Heart left ventricle (tissue), 16 donors: ENCODE results near the gene INPPL1. TPM values are rescaled to one million over a fixed set of nuclear protein-coding genes. Genes with fewer than 3 reads are reported as not detected.

Experiments
- ATAC-seq, 4 donors: fragments of 200-7000 bp; cut with Tn5 transposase; one replicate each; pipeline ENCODE4 v1.9.1; 2020 to 2022; ENCODE audit warnings: moderate library complexity in 4 of 4, mild to moderate bottlenecking in 3 of 4, moderate number of reproducible peaks in 1 of 4
- DNase-seq, 5 donors: peaks; one replicate each; pipeline ENCODE4 v3.0.0-alpha.2; 2020
- H3K27ac ChIP-seq, 12 donors: fragments of 200-600 bp; sonication (generic) in 4 of 12; one replicate each; pipeline versions ENCODE4 v1.5.0 to v1.8.0; 2016 to 2022; ENCODE audit warnings: mild to moderate bottlenecking in 2 of 12
- H3K27me3 ChIP-seq, 9 donors: fragments of 200-600 bp; sonication (generic) in 2 of 9; one replicate each; pipeline versions ENCODE4 v1.5.1 to v1.8.0; 2016 to 2022; ENCODE audit warnings: mild to moderate bottlenecking in 3 of 9
- H3K36me3 ChIP-seq, 9 donors: fragments of 200-600 bp; sonication (generic) in 2 of 9; one replicate each; pipeline versions ENCODE4 v1.5.0 to v1.8.0; 2018 to 2022; ENCODE audit warnings: mild to moderate bottlenecking in 2 of 9
- H3K4me1 ChIP-seq, 12 donors: fragments of 200-600 bp; sonication (generic) in 4 of 12; one replicate each; pipeline versions ENCODE4 v1.5.0 to v1.8.0; 2016 to 2022; ENCODE audit warnings: mild to moderate bottlenecking in 3 of 12
- H3K4me3 ChIP-seq, 12 donors: fragments of 200-600 bp; sonication (generic) in 4 of 12; one replicate each; pipeline versions ENCODE4 v1.5.0 to v1.8.0; 2017 to 2022; ENCODE audit warnings: mild to moderate bottlenecking in 9 of 12, moderate library complexity in 4 of 12
- H3K9me3 ChIP-seq, 12 donors: fragments of 200-600 bp; sonication (generic) in 4 of 12; one replicate each; pipeline versions ENCODE4 v1.5.0 to v1.8.0; 2016 to 2022; ENCODE audit warnings: mild to moderate bottlenecking in 1 of 12
- CTCF ChIP-seq, 12 donors: fragments of 200-600 bp; sonication (generic) in 4 of 12; IDR thresholded peaks; one replicate each; pipeline versions ENCODE4 v1.5.0 to v1.8.0; 2018 to 2022; ENCODE audit warnings: antibody characterized with exemption in 12 of 12, mild to moderate bottlenecking in 5 of 12
- POLR2A ChIP-seq, 2 donors: fragments of 450-650 bp; IDR thresholded peaks; one replicate each; pipeline ENCODE4 v1.6.1; 2017; ENCODE audit warnings: antibody characterized with exemption in 2 of 2, mild to moderate bottlenecking in 2 of 2, moderate library complexity in 2 of 2
- WGBS, 4 donors: extraction: QIAGEN DNeasy Blood & Tissue Kit in 2 of 4; methylation state at CpG; one replicate each; pipeline versions ENCODE4 v1.1.5 to v1.1.7; 2013 to 2018; 5-methylcytosine and 5-hydroxymethylcytosine counted together
- intact Hi-C, 10 donors: fragments of 100-400 bp; cut with DNase I; formaldehyde crosslinking; loops; one replicate each; pipeline versions ENCODE4 v1.11.1 to v1.14.2; 2022
- polyA plus RNA-seq, 2 donors: library from polyadenylated mRNA; stranded (reverse); fragments of 200-250 nt; gene quantifications; one replicate each; pipeline ENCODE4 v1.2.3, GENCODE V29; 2013
- total RNA-seq, 9 donors: library from RNA; depleted of rRNA in 2 of 9; stranded (reverse); fragments of >200 nt in 2 of 9; fragmentation: NEBNext Ultra II Directional in 3 of 9; extraction: Animal tissue kit (Norgen Biotek cat#: 25700) in 3 of 9; gene quantifications; one replicate each; pipeline versions ENCODE4 v1.1.0 to v1.2.4, GENCODE V29; 2016 to 2023
- donor health status: ischemic (EF 13 %, LVEDD 7.1; RV severe dilation, severe dysfunction).
- donor health status: healthy with polysubstance abuse.
- donor health status: DM: no; HTN: yes; CAD: no.
- donor health status: DM: no; HTN: no; CAD: no.
- donor health status: ischemic (EF 25% LVEDD 6.9; RV normal size, moderate dysfunction).
- donor health status: ischemic (EF 25% LVEDD 5.7; RV mildly dilated, moderate dysfunction).
- donor health status: healthy.
- donor health status: DM: yes; HTN: yes; CAD: no.
- donor health status: ischemic (EF 35%, LVEDD 5.7; RV mildly dilated, moderate dysfunction).
- donor health status: nonischemic (EF 11% LVEDD 7.7; RV severe dilation, severe dysfunction).
- donor health status: DM: yes; HTN: yes; CAD: no.
- donor health status: PGD.
- donor health status: ischemic (EF 29% LVEDD 5.4; RV normal size, mild dysfunction).
- donor health status: nonischemic (EF 23%, LVEDD 6.1; RV moderate dilation, normal function).

INPPL1 gene
- total and polyA plus RNA-seq, 11 donors, result 73.2 to 146 (median 99.4) TPM

- 82 to 89% (median 88%) methylated on average over 5 of the region's 5 CpGs for WGBS, 4 donors
- intact Hi-C loops, result loop anchor here in 2 of 10 donors (10.0 kb wide), 2 partner anchors 188 to 212 kb away; no protein-coding TSS in a partner anchor
- ATAC-seq (no peak), DNase-seq (no peak)
- H3K36me3 ChIP-seq, result peaks cover 0 to 48% (median 45%) of the 10 kb centered on the region in 9 donors
- H3K9me3 ChIP-seq, result no peaks in the 10 kb centered on the region
- no peaks in the 10 kb centered on the region for H3K27me3 ChIP-seq
- no peak overlapping the region for H3K4me3 ChIP-seq
- H3K4me1 ChIP-seq, result peaks cover 0 to 52% (median 23%) of the 10 kb centered on the region in 12 donors
- peak overlapping the region in 1 of 12 donors; percentile 31 for H3K27ac ChIP-seq
- no peak for TF ChIP-seq POLR2A (IDR thresholded peaks at IDR 0.05)
- TF ChIP-seq CTCF (IDR thresholded peaks at IDR 0.05), result no peak
Observed at GRCh38 chr11:72226701-72227100, 2.1 kb downstream of the INPPL1 start.

GRCh38 chr11:72227316-72228228 is 3.0 kb downstream of the INPPL1 start:
- ATAC-seq (no peak), DNase-seq (no peak)
- Histone ChIP-seq H3K9me3 (no peaks in the 10 kb centered on the region), H3K4me1 (peaks cover 0 to 51% (median 18%) of the 10 kb centered on the region in 12 donors), H3K27ac (no peak overlapping the region), H3K27me3 (no peaks in the 10 kb centered on the region), H3K36me3 (peaks cover 0 to 57% (median 53%) of the 10 kb centered on the region in 9 donors), H3K4me3 (no peak overlapping the region)
- no peak for TF ChIP-seq CTCF (IDR thresholded peaks at IDR 0.05)
- TF ChIP-seq POLR2A (IDR thresholded peaks at IDR 0.05), result no peak
- WGBS, 4 donors, result 72 to 87% (median 83%) methylated on average over 11 to 14 of the region's 14 CpGs
- intact Hi-C loops, result loop anchor here in 2 of 10 donors (10.0 kb wide), 2 partner anchors 187 to 213 kb away; no protein-coding TSS in a partner anchor

- Histone ChIP-seq H3K9me3 (no peaks in the 10 kb centered on the region), H3K27me3 (no peaks in the 10 kb centered on the region), H3K27ac (no peak overlapping the region), H3K4me3 (no peak overlapping the region), H3K4me1 (peaks cover 0 to 47% (median 16%) of the 10 kb centered on the region in 12 donors), H3K36me3 (peaks cover 0 to 64% (median 61%) of the 10 kb centered on the region in 9 donors)
- DNase-seq (no peak), ATAC-seq (no peak)
- intact Hi-C loops, result loop anchor here in 2 of 10 donors (10.0 kb wide), 2 partner anchors 186 to 214 kb away; no protein-coding TSS in a partner anchor
- WGBS, 4 donors, result 73 to 80% (median 78%) methylated on average over 11 to 16 of the region's 16 CpGs
- TF ChIP-seq POLR2A (IDR thresholded peaks at IDR 0.05), result no peak
- TF ChIP-seq CTCF (IDR thresholded peaks at IDR 0.05), result peak in 3 of 12 donors; percentile 12 to 21 (median 13)
Observed at GRCh38 chr11:72228229-72228843, 3.8 kb downstream of the INPPL1 start.

GRCh38 chr11:72228844-72229231 is 4.3 kb downstream of the INPPL1 start:
- Histone ChIP-seq H3K27me3 (no peaks in the 10 kb centered on the region), H3K27ac (no peak overlapping the region), H3K9me3 (no peaks in the 10 kb centered on the region), H3K4me1 (peaks cover 0 to 47% (median 16%) of the 10 kb centered on the region in 12 donors), H3K4me3 (no peak overlapping the region), H3K36me3 (peaks cover 0 to 69% (median 66%) of the 10 kb centered on the region in 9 donors)
- DNase-seq, result no peak
- no peak for ATAC-seq
- TF ChIP-seq CTCF (IDR thresholded peaks at IDR 0.05) (no peak), POLR2A (IDR thresholded peaks at IDR 0.05) (no peak)
- 91 to 94% (median 92%) methylated on average over 3 to 7 of the region's 7 CpGs for WGBS, 4 donors
- intact Hi-C loops, result loop anchor here in 2 of 10 donors (10.0 kb wide), 2 partner anchors 186 to 214 kb away; no protein-coding TSS in a partner anchor
